CD4-positive, alpha-beta T cell treated with Interleukin-4 for 1 hour (primary cell): ENCODE measurements around the gene MYOF.
"Not testable (repeated sequence)": the region's sequence is repeated elsewhere in the genome, so short reads cannot be mapped to it uniquely, and the experiment has no call there.

ENCODE experiments used
- DNase-seq, 2 donors: peaks; one replicate each; pipeline ENCODE4 v3.0.0-alpha.2; 2020 to 2022

Gene MYOF

DNA sequence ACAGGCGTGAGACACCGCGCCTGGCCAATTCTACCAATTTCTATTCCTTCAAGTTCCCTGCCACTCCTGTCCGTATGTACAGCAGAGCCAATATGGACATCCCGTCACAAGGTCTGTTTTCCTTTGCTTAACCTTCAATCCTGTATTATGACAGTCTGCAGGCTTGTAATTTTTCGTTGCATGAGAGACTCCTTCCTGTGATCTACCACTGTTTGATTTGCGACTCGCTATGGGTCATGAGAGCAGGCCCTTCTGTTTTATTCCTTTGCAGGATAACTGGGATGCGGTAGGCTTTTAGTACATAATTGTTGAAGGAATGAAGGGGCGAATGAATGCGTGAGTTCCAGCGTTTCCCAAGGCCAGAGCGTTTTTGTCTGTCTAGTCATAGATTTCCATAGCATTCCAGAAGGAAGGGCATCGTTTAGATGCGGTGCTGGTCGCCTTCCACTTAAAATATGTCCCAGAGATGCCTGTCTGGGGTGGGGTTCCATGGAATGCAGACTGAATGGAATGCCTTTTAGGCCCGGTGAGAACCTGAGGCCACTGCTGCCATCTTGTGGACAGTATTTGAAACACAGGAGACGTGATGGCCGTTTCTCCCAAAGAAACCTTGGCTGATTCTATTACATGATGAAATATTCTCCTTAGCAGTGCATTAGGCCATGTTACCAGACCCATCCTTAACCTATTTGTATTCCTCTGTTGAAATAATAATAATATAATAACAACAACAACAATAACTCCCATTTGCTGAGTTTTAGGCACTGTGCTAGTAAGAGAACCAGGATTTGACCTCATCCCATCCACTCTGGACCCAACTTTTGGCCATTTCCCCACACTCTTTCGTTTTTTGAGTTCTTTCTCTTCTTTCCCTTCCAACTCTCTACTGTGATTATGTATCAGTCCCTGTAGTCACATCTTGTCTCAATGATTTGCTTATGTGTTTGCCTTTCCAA lies 193.2 kb downstream of the MYOF start:
- peak; percentile 40 to 53 for DNase-seq

DNA sequence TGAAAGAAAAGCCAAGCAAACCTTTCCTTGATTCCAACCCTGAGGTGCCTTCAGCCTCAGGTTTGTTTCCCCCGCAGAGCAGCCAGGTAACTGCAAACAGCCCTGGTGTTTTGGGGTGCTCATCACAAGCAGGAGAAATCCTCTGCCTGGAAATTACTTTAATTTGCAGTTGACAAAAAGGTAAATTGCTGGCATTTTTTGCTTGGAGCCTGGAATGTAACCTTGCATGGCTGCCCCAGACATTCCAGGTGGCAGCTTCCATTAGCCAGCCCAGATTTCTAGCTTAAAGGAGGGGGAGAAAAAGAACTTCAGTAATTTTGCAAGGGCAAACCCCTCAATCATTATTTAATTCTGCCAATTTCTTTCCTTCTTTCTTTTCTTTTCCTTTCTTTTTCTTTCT lies 194.4 kb downstream of the MYOF start:
- no peak for DNase-seq

GRCh38 chr10:93284246-93284645 lies 197.9 kb downstream of the MYOF start:
- DNase-seq, result not testable (repeated sequence)

DNA sequence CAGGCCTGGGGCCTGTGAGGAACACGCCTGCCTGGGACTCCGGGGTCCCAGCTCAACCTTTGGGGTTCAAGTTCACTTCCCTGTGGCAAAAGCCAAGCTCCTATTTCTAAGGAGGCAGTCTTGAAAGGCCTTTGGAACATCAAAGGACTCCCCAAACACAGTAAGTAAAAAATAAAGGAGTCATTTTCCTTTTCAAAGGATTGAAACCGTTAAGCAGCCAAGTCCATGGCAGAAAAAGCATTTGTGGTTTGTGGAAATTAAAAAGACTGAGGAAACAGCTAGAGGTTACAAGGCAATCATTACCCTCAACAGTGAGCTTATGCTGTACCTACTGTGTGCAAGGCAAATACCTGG lies 200.8 kb downstream of the MYOF start:
- no peak for DNase-seq

DNA sequence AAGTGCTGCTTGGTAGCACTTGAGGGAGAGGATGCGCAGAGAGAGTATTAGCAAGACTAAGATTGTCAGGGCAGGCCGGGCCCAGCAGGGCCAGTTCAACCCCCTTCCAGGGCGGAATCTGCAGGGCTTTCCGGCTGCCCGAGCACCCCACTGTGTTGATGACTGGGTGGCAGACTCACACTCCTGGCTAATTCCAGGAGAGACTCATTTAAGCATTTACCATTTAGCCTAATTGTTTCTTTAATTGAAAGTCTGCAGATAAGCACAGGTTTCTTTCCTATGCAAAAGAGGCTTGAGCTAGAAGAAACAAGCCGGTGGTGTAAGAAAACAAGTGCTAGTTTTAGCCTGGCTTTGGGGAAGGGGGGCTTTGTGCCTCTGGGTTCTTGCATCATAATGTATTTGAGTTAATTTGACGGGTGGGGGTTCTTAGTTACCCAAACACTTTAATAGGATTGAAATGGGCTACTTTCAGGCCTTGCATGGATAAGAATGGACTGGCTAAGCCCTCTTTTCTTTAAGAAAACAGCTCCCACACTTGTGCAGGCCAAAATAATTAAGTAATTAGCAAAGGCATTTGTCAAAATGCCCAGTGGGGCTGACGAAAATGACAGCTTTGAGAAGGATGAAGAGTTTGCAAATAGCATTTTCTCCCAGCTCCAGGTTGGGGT lies 201.3 kb downstream of the MYOF start:
- no peak for DNase-seq

GRCh38 chr10:93280121-93280698 lies 201.9 kb downstream of the MYOF start:
- DNase-seq, result no peak

- DNase-seq, result no peak
These were observed 204.8 kb downstream of the MYOF start for GRCh38 chr10:93277360-93277759.

DNA sequence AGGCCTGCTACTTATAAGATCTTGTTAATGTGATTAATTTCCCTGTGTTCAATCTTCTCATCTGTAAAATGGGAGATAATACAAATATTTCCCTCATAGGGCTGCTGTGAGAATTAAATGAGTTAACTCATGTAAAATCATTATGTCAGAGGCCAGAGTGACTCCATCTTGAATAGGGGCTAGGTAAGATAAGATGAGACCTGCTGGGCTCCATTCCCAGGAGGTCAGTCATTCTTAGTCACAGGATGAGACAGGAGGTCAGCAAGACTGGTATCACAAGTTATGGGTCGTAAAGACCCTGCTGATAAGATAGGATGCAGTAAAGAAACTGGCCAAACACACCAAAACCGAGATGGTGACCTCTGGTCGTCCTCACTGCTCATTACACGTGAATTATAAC lies 207.7 kb downstream of the MYOF start:
- DNase-seq, result no peak

- no peak for DNase-seq
These were observed 209.1 kb downstream of the MYOF start for GRCh38 chr10:93272884-93273675.

DNA sequence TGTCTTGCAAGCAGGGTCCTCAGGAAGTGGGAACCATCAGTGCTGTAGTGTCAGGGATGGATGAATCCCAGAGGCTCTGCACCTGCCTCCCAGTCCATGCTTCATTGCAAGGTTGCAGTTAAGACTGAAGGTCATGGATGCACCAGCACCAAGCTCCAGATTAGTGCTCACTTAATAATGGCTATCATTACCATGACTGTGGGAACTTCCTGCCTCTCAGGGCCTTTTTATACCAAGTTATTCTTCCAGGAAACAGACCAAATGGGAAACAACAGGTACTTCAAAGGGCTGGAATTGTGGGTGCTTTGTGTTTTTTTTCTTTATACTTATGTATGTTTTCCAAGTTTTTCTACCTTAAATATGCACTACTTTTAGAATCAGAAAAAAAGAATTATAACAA lies 210.8 kb downstream of the MYOF start:
- DNase-seq, result no peak

- no peak for DNase-seq
These were observed 212.9 kb downstream of the MYOF start for GRCh38 chr10:93269281-93269680.

GRCh38 chr10:93268021-93268420 lies 214.1 kb downstream of the MYOF start:
- no peak for DNase-seq

DNA sequence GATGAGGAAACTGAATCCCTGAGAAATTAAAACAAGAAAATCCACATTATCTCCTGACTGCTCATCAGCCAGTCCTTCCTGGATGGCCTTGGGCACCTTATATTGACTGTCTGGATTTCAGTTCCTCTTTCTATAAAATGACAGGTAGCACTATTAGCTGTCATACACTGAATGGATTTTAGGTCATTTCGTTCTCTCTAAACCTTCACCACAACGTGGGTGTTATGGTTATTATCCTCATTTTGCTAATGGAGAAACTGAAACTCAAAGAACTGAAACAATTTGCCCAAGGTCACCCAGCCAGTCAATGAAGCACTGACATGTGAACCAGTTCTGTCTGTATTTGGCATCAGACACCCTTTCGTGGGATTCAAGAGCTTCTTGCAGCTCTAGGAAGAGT lies 214.6 kb downstream of the MYOF start:
- DNase-seq, result no peak

GRCh38 chr10:93266858-93267257 lies 215.3 kb downstream of the MYOF start:
- DNase-seq, result no peak

- DNase-seq, result no peak
These were observed 220.0 kb downstream of the MYOF start for GRCh38 chr10:93261961-93262610.

DNA sequence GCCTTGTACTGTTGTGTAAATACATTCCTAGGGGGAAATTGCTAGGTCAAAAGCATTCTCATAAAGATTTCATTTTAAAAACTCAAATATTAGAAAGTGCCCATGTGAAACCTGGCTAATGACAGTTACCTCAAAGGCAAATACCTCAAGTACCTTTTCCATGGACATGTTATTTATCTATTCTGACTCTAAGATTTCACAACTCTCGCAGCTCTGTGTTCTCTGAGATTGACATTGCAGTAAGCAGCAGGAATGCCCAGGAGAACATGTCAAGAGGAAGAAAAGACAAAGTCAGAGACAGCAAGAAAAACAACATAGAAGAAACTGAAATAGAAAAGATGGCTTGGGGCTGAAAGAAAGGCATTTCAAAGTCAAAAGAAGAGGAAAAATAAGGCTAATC lies 221.0 kb downstream of the MYOF start:
- no peak for DNase-seq

- DNase-seq, result no peak
These were observed 223.0 kb downstream of the MYOF start for GRCh38 chr10:93259126-93259525.
